ENCODE measurements around the gene CXCL10.

DNA sequence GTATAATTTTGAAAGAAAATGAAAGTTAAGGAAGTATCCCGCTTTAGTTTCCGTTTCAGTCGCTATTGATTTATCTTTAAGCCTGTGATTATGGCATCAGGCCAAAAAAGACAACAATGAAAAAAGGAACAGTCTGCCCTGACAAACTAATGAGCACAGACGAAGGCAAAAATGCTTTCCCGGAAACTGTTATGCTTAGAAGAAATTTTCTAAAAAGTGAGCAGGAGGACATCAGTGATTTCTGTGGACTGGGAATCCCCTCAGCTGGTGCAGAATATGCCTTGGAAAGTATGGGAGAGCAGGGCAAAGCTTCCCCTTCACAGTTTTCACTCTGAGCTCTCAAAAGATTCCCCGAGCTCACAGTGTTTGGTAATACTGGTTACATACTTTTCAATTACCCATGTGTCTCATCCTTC, 5.1 kb upstream of the CXCL10 start:
- TF ChIP-seq, protein P1, sequence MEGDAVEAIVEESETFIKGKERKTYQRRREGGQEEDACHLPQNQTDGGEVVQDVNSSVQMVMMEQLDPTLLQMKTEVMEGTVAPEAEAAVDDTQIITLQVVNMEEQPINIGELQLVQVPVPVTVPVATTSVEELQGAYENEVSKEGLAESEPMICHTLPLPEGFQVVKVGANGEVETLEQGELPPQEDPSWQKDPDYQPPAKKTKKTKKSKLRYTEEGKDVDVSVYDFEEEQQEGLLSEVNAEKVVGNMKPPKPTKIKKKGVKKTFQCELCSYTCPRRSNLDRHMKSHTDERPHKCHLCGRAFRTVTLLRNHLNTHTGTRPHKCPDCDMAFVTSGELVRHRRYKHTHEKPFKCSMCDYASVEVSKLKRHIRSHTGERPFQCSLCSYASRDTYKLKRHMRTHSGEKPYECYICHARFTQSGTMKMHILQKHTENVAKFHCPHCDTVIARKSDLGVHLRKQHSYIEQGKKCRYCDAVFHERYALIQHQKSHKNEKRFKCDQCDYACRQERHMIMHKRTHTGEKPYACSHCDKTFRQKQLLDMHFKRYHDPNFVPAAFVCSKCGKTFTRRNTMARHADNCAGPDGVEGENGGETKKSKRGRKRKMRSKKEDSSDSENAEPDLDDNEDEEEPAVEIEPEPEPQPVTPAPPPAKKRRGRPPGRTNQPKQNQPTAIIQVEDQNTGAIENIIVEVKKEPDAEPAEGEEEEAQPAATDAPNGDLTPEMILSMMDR (conservative IDR thresholded peaks at IDR 0.05 in 1 of 2, IDR thresholded peaks at IDR 0.05 in 1 of 2; ENCODE audit: extremely low read depth in 1 of 2, insufficient read depth in 1 of 2, low read depth in 1 of 2, low read length in 2 of 2), result no peak
- no peak for TF ChIP-seq EZH2 (IDR thresholded peaks at IDR 0.05; ENCODE audit: borderline replicate concordance, low read length)
